ENCODE results near the gene ST8SIA4.
A peak's percentile ranks its signal among the peaks of the same experiment; 100 is the strongest.

Gene ST8SIA4

GRCh38 chr5:100904259-100904861 is 1.3 kb upstream of the ST8SIA4 start:
- ChIA-PET CTCF (interaction anchor here (1.2 to 6.5 kb wide), 4 partner anchors 10 to 129 kb away, joined by 3 to 49 read pairs (median 22); no protein-coding TSS in a partner anchor), POLR2A (no interaction called here)
- DNase-seq (ENCODE audit: extremely low spot score), result peak; percentile 28
- no peak for TF ChIP-seq CTCF (IDR thresholded peaks at IDR 0.05; ENCODE audit: control extremely low read depth, extremely low read depth, low read depth, missing control alignments)

- ChIA-PET CTCF (interaction anchor here (0.8 to 6.5 kb wide), 15 partner anchors 8 to 416 kb away, joined by 3 to 49 read pairs (median 4); no protein-coding TSS in a partner anchor), POLR2A (interaction anchor here (0.7 to 1.6 kb wide), 8 partner anchors 11 to 122 kb away, joined by 3 to 10 read pairs (median 3); no protein-coding TSS in a partner anchor)
- DNase-seq (ENCODE audit: extremely low spot score), result no peak
- no peak for TF ChIP-seq CTCF (IDR thresholded peaks at IDR 0.05; ENCODE audit: control extremely low read depth, extremely low read depth, low read depth, missing control alignments)
Measured at GRCh38 chr5:100902440-100903038, 543 bp downstream of the ST8SIA4 start.

- peak; percentile 40 for DNase-seq (ENCODE audit: extremely low spot score)
- CTCF ChIA-PET, result interaction anchor here (0.9 to 6.5 kb wide), 12 partner anchors 8 to 416 kb away, joined by 3 to 49 read pairs (median 9); no protein-coding TSS in a partner anchor
- no peak for TF ChIP-seq CTCF (IDR thresholded peaks at IDR 0.05; ENCODE audit: control extremely low read depth, extremely low read depth, low read depth, missing control alignments)
- POLR2A ChIA-PET, result interaction anchor here (1.3 to 1.9 kb wide), 5 partner anchors 10 to 130 kb away, joined by 4 to 13 read pairs (median 5); no protein-coding TSS in a partner anchor
Measured at GRCh38 chr5:100901821-100902341, 1.2 kb downstream of the ST8SIA4 start.

GRCh38 chr5:100900796-100901781 is 2.0 kb downstream of the ST8SIA4 start:
- DNase-seq (ENCODE audit: extremely low spot score), result peak; percentile 79
- CTCF ChIA-PET, result interaction anchor here (0.6 to 6.5 kb wide), 22 partner anchors 9 to 278 kb away, joined by 3 to 49 read pairs (median 4); no protein-coding TSS in a partner anchor
- POLR2A ChIA-PET, result interaction anchor here (0.6 to 1.9 kb wide), 7 partner anchors 42 to 415 kb away, joined by 3 to 13 read pairs (median 4); no protein-coding TSS in a partner anchor
- no peak for TF ChIP-seq CTCF (IDR thresholded peaks at IDR 0.05; ENCODE audit: control extremely low read depth, extremely low read depth, low read depth, missing control alignments)

GRCh38 chr5:100900142-100900795 is 2.8 kb downstream of the ST8SIA4 start:
- CTCF ChIA-PET, result interaction anchor here (0.6 to 6.5 kb wide), 19 partner anchors 9 to 277 kb away, joined by 3 to 49 read pairs (median 4); no protein-coding TSS in a partner anchor
- POLR2A ChIA-PET, result interaction anchor here (0.6 to 1.9 kb wide), 7 partner anchors 41 to 414 kb away, joined by 3 to 13 read pairs (median 4); no protein-coding TSS in a partner anchor
- TF ChIP-seq CTCF (IDR thresholded peaks at IDR 0.05; ENCODE audit: control extremely low read depth, extremely low read depth, low read depth, missing control alignments), result peak; percentile 76
- no peak for DNase-seq (ENCODE audit: extremely low spot score)

All from GM10248 (cell line).